H1 (cell line): ENCODE data around the gene NR3C1. TPM values are rescaled to one million over a fixed set of nuclear protein-coding genes. Genes with fewer than 3 reads are reported as not detected.

ENCODE experiments used
- KDM1A ChIP-seq: fragments of 200-600, 300-600 bp; sonication (generic); IDR thresholded peaks from 2 replicates; pipeline ENCODE4 v1.7.1; 2016; ENCODE audit warnings: mild to moderate bottlenecking, low read length, borderline replicate concordance
- polyA plus RNA-seq, 7 experiments: library from polyadenylated mRNA; depleted of rRNA in 3 of 7; stranded (reverse) in 5 of 7; unstranded in 2 of 7; fragments of >200 nt in 5 of 7; fragments of 200-250 nt in 2 of 7; gene quantifications; 1 replicate in 5 of 7; 2 replicates in 1 of 7; 4 replicates in 1 of 7; pipeline versions ENCODE4 v1.2.1 to v1.2.3, GENCODE V29; 2011 to 2013; ENCODE audit warnings: missing spikeins in 2 of 7, mixed read lengths in 2 of 7
- total RNA-seq: library from RNA; stranded (reverse); fragmentation: NEBNext Ultra II Directional; extraction: Animal tissue kit (Norgen Biotek cat#: 25700); gene quantifications from 2 replicates; pipeline ENCODE4 v1.2.1, GENCODE V29; 2021
- TF ChIP-seq, protein P1 (sequence below), 3 experiments: IDR thresholded peaks; 1 replicate in 2 of 3; 2 replicates in 1 of 3; pipeline versions ENCODE4 v1.5.1 to v1.6.1; 2011; ENCODE audit warnings: low read length in 3 of 3, mild to moderate bottlenecking in 3 of 3, inconsistent platforms in 2 of 3, low read depth in 1 of 3, moderate library complexity in 1 of 3; ENCODE audit not compliant: insufficient read depth in 1 of 3; ENCODE audit errors: control extremely low read depth in 1 of 3
- TF ChIP-seq, protein P2 (sequence below): IDR thresholded peaks from 2 replicates; pipeline ENCODE4 v1.6.1; 2011; ENCODE audit warnings: low read length, improper control_type of control experiment

NR3C1 gene
- total and polyA plus RNA-seq, 2 of the 8 experiments (the other 6 are each of a cell fraction or from before 2014, with no cell fraction given): 1.7 to 5.4 TPM

DNA sequence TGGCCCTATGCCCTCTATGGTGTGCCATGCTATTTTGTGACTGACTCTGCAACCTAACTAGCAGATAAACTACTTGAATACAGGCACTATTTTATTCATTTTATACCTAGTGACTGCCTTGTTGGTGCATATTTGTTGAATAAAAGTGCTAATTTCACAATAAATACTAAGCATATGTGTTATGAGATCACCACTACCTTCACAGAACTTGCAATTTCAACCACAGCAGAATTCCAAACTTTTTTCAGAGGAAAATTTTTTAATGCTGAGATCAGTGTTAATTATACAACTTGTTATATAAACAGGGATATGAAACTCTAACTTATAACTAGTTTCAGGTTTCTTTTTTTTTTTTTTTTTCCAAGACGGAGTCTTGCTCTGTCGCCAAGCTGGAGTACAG, 94.8 kb downstream of the NR3C1 start (continued):
- TF ChIP-seq, protein P1, sequence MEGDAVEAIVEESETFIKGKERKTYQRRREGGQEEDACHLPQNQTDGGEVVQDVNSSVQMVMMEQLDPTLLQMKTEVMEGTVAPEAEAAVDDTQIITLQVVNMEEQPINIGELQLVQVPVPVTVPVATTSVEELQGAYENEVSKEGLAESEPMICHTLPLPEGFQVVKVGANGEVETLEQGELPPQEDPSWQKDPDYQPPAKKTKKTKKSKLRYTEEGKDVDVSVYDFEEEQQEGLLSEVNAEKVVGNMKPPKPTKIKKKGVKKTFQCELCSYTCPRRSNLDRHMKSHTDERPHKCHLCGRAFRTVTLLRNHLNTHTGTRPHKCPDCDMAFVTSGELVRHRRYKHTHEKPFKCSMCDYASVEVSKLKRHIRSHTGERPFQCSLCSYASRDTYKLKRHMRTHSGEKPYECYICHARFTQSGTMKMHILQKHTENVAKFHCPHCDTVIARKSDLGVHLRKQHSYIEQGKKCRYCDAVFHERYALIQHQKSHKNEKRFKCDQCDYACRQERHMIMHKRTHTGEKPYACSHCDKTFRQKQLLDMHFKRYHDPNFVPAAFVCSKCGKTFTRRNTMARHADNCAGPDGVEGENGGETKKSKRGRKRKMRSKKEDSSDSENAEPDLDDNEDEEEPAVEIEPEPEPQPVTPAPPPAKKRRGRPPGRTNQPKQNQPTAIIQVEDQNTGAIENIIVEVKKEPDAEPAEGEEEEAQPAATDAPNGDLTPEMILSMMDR (IDR thresholded peaks at IDR 0.05; ENCODE audit: control extremely low read depth in 1 of 3, insufficient read depth in 1 of 3, low read depth in 1 of 3, low read length in 3 of 3): no peak
- no peak for TF ChIP-seq KDM1A
- TF ChIP-seq, protein P2, sequence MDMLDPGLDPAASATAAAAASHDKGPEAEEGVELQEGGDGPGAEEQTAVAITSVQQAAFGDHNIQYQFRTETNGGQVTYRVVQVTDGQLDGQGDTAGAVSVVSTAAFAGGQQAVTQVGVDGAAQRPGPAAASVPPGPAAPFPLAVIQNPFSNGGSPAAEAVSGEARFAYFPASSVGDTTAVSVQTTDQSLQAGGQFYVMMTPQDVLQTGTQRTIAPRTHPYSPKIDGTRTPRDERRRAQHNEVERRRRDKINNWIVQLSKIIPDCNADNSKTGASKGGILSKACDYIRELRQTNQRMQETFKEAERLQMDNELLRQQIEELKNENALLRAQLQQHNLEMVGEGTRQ: no peak
